GM12878 (cell line): ENCODE data around the gene LCP1. TPM values are rescaled to one million over a fixed set of nuclear protein-coding genes. Genes with fewer than 3 reads are reported as not detected.

Experiments used
- ASH2L ChIP-seq: fragments of 300-600, 200-600 bp; sonication (generic); IDR thresholded peaks from 2 replicates; pipeline ENCODE4 v1.6.1; 2017; ENCODE audit warnings: low read depth, mild to moderate bottlenecking, borderline replicate concordance
- BACH1 ChIP-seq: fragments of 450-650 bp; IDR thresholded peaks from 2 replicates; pipeline ENCODE4 v1.6.1; 2017; ENCODE audit warnings: mild to moderate bottlenecking, borderline replicate concordance
- CBFB ChIP-seq: IDR thresholded peaks from 2 replicates; pipeline ENCODE4 v1.6.1; 2016; ENCODE audit warnings: antibody characterized with exemption, low read depth
- KAT2A ChIP-seq: conservative IDR thresholded peaks from 2 replicates; pipeline ENCODE4 v1.6.1; 2011; ENCODE audit warnings: low read depth, low read length; ENCODE audit not compliant: control insufficient read depth
- RCOR1 ChIP-seq: conservative IDR thresholded peaks from 2 replicates; pipeline ENCODE4 v1.6.1; 2012; ENCODE audit warnings: low read depth, low read length, improper control_type of control experiment
- TCF12 ChIP-seq: IDR thresholded peaks from 2 replicates; pipeline ENCODE4 v1.6.1; 2011; ENCODE audit warnings: low read depth, mild to moderate bottlenecking, low read length
- TCF7 ChIP-seq: IDR thresholded peaks from 2 replicates; pipeline ENCODE4 v1.6.1; 2014; ENCODE audit warnings: antibody characterized with exemption, borderline replicate concordance
- ZNF217 ChIP-seq: fragments of 450-650 bp; IDR thresholded peaks from 2 replicates; pipeline ENCODE4 v1.6.1; 2017; ENCODE audit warnings: antibody characterized with exemption, mild to moderate bottlenecking
- polyA plus RNA-seq, 11 experiments: library from polyadenylated mRNA; depleted of rRNA in 4 of 11; unstranded in 6 of 11; stranded (reverse) in 5 of 11; fragments of >200 nt; fragmentation: Nextera tagmentation in 4 of 11; fragmentation: Illumina TruSeq in 1 of 11; extraction: Ambion mirVana in 4 of 11; extraction: Trizol in 1 of 11; gene quantifications; 1 replicate in 1 of 11; 2 replicates in 10 of 11; pipeline versions ENCODE4 v1.2.1 to v1.2.3, GENCODE V29; 2011 to 2016; ENCODE audit warnings: inconsistent platforms in 2 of 11, missing spikeins in 2 of 11, low read depth in 1 of 11
- total RNA-seq, 4 experiments: library from RNA; depleted of rRNA in 3 of 4; stranded (reverse); fragments of >200 nt in 3 of 4; fragmentation: Illumina TruSeq in 1 of 4; extraction: Trizol in 1 of 4; gene quantifications; 2 replicates each; pipeline versions ENCODE4 v1.2.1 to v1.2.3, GENCODE V29; 2013 to 2021
- TF ChIP-seq, protein P1 (sequence below): fragments of 450-650 bp; IDR thresholded peaks from 2 replicates; pipeline ENCODE4 v1.6.1; 2017; ENCODE audit warnings: mild to moderate bottlenecking, low read depth, inconsistent platforms; ENCODE audit not compliant: poor library complexity, severe bottlenecking
- TF ChIP-seq, protein P2 (sequence below): IDR thresholded peaks from 2 replicates; pipeline ENCODE4 v1.6.1; 2012; ENCODE audit warnings: improper control_type of control experiment, low read depth, low read length; ENCODE audit not compliant: insufficient replicate concordance
- TF ChIP-seq, protein P3 (sequence below): fragments of 450-650 bp; IDR thresholded peaks from 2 replicates; pipeline ENCODE4 v1.6.1; 2017; ENCODE audit warnings: mild to moderate bottlenecking

LCP1 gene
- total and polyA plus RNA-seq, 10 of the 15 experiments (the other 5 are each of a cell fraction or from before 2014, with no cell fraction given): 775 to 2,201 (median 1,556) TPM

DNA sequence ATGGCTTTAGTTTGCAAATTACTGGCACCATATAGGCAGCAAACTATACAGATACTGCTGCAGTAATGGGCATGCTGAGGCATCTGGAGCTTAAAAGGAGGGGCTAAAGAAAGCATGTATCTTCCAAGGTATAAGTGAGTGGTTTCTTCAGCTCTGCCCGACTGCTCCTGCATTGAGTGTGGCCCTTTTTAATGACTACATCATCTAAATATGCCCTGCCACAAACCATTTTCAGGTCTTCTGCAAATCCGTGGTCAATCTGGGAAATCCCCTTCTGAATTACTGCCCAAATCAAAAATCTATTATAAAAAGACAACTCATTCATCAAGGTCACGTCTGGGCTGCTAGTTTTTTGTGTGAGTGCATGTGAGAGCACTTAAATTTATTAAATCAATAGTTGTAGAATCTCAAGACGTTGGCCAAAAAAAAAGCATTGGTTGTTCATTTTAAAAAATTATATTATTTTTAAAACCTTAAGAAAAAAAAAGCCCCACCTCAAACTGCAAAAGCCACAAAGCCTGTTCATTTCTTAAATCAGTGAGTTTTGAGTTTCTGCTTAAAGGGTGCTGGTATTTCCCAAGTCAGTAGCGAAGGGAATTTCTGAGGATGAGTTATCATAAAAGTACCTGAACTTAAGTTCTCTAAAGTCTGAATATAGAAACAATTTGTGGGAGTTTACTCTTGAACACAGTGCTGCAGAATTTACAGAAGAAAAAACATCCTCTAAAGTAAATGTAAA is 16.3 kb downstream of the LCP1 start (continued):
- TF ChIP-seq, protein P1, sequence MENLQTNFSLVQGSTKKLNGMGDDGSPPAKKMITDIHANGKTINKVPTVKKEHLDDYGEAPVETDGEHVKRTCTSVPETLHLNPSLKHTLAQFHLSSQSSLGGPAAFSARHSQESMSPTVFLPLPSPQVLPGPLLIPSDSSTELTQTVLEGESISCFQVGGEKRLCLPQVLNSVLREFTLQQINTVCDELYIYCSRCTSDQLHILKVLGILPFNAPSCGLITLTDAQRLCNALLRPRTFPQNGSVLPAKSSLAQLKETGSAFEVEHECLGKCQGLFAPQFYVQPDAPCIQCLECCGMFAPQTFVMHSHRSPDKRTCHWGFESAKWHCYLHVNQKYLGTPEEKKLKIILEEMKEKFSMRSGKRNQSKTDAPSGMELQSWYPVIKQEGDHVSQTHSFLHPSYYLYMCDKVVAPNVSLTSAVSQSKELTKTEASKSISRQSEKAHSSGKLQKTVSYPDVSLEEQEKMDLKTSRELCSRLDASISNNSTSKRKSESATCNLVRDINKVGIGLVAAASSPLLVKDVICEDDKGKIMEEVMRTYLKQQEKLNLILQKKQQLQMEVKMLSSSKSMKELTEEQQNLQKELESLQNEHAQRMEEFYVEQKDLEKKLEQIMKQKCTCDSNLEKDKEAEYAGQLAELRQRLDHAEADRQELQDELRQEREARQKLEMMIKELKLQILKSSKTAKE: no peak
- TF ChIP-seq TCF12: no peak
- TF ChIP-seq TCF7: 0 out of 2 replicates have a peak, but pooled peaks have one; percentile 7
- 0 out of 2 replicates have a peak, but pooled peaks have one; percentile 11 for TF ChIP-seq BACH1
- no peak for TF ChIP-seq RCOR1
- TF ChIP-seq CBFB: peak; percentile 65
- no peak for TF ChIP-seq ASH2L
- TF ChIP-seq, protein P2, sequence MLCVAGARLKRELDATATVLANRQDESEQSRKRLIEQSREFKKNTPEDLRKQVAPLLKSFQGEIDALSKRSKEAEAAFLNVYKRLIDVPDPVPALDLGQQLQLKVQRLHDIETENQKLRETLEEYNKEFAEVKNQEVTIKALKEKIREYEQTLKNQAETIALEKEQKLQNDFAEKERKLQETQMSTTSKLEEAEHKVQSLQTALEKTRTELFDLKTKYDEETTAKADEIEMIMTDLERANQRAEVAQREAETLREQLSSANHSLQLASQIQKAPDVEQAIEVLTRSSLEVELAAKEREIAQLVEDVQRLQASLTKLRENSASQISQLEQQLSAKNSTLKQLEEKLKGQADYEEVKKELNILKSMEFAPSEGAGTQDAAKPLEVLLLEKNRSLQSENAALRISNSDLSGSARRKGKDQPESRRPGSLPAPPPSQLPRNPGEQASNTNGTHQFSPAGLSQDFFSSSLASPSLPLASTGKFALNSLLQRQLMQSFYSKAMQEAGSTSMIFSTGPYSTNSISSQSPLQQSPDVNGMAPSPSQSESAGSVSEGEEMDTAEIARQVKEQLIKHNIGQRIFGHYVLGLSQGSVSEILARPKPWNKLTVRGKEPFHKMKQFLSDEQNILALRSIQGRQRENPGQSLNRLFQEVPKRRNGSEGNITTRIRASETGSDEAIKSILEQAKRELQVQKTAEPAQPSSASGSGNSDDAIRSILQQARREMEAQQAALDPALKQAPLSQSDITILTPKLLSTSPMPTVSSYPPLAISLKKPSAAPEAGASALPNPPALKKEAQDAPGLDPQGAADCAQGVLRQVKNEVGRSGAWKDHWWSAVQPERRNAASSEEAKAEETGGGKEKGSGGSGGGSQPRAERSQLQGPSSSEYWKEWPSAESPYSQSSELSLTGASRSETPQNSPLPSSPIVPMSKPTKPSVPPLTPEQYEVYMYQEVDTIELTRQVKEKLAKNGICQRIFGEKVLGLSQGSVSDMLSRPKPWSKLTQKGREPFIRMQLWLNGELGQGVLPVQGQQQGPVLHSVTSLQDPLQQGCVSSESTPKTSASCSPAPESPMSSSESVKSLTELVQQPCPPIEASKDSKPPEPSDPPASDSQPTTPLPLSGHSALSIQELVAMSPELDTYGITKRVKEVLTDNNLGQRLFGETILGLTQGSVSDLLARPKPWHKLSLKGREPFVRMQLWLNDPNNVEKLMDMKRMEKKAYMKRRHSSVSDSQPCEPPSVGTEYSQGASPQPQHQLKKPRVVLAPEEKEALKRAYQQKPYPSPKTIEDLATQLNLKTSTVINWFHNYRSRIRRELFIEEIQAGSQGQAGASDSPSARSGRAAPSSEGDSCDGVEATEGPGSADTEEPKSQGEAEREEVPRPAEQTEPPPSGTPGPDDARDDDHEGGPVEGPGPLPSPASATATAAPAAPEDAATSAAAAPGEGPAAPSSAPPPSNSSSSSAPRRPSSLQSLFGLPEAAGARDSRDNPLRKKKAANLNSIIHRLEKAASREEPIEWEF: no peak
- no peak for TF ChIP-seq KAT2A
- TF ChIP-seq, protein P3, sequence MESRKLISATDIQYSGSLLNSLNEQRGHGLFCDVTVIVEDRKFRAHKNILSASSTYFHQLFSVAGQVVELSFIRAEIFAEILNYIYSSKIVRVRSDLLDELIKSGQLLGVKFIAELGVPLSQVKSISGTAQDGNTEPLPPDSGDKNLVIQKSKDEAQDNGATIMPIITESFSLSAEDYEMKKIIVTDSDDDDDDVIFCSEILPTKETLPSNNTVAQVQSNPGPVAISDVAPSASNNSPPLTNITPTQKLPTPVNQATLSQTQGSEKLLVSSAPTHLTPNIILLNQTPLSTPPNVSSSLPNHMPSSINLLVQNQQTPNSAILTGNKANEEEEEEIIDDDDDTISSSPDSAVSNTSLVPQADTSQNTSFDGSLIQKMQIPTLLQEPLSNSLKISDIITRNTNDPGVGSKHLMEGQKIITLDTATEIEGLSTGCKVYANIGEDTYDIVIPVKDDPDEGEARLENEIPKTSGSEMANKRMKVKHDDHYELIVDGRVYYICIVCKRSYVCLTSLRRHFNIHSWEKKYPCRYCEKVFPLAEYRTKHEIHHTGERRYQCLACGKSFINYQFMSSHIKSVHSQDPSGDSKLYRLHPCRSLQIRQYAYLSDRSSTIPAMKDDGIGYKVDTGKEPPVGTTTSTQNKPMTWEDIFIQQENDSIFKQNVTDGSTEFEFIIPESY: no peak
- no peak for TF ChIP-seq ZNF217
